ENCODE results near the gene TMEM11. TPM values are rescaled to one million over a fixed set of nuclear protein-coding genes. Genes with fewer than 3 reads are reported as not detected.
A peak's percentile ranks its signal among the peaks of the same experiment; 100 is the strongest.

The TMEM11 gene
- total RNA-seq, 1 donor from 2014 or later, result 31.9 TPM

- DNase-seq (no peak), ATAC-seq (ENCODE audit: poor library complexity) (no peak)
- intact Hi-C loops (cut with DNase I), result no loop called here
Measured at GRCh38 chr17:21171970-21172510, 41.9 kb downstream of the TMEM11 start.

- ATAC-seq (ENCODE audit: poor library complexity) (no peak), DNase-seq (no peak)
- intact Hi-C loops (cut with DNase I), result no loop called here
Measured at GRCh38 chr17:21171309-21171922, 42.5 kb downstream of the TMEM11 start.

GRCh38 chr17:21170809-21171208, 43.2 kb downstream of the TMEM11 start:
- no peak for ATAC-seq (ENCODE audit: poor library complexity)
- intact Hi-C loops (cut with DNase I), result no loop called here
- DNase-seq, result no peak

GRCh38 chr17:21169496-21169895, 44.5 kb downstream of the TMEM11 start:
- intact Hi-C loops (cut with DNase I), result loop anchor here (10.0 kb wide), 1 partner anchor 85 kb away; the partner anchor contains the start of gene NATD1
- no peak for ATAC-seq (ENCODE audit: poor library complexity)
- no peak for DNase-seq

GRCh38 chr17:21168555-21168865, 45.5 kb downstream of the TMEM11 start:
- ATAC-seq (ENCODE audit: poor library complexity), result no peak
- intact Hi-C loops (cut with DNase I), result loop anchor here (10.0 kb wide), 1 partner anchor 86 kb away; the partner anchor contains the start of gene NATD1

GRCh38 chr17:21167303-21167702, 46.7 kb downstream of the TMEM11 start:
- intact Hi-C loops (cut with DNase I), result loop anchor here (10.0 kb wide), 1 partner anchor 87 kb away; the partner anchor contains the start of gene NATD1
- ATAC-seq (ENCODE audit: poor library complexity), result peak; percentile 57
- DNase-seq, result no peak

More at GRCh38 chr17:21168555-21168865, 45.5 kb downstream of the TMEM11 start:
- no peak for DNase-seq

- ATAC-seq (ENCODE audit: poor library complexity), result peak; percentile 55
- intact Hi-C loops (cut with DNase I), result loop anchor here (10.0 kb wide), 1 partner anchor 88 kb away; the partner anchor contains the start of gene NATD1
Measured at GRCh38 chr17:21166595-21167210, 47.3 kb downstream of the TMEM11 start.

GRCh38 chr17:21165922-21166594, 47.9 kb downstream of the TMEM11 start:
- peak; percentile 85 for ATAC-seq (ENCODE audit: poor library complexity)
- DNase-seq, result peak; percentile 83
- intact Hi-C loops (cut with DNase I), result loop anchor here (10.0 kb wide), 1 partner anchor 89 kb away; the partner anchor contains the start of gene NATD1

More at GRCh38 chr17:21166595-21167210, 47.3 kb downstream of the TMEM11 start:
- no peak for DNase-seq

GRCh38 chr17:21164620-21165019, 49.3 kb downstream of the TMEM11 start:
- intact Hi-C loops (cut with DNase I), result loop anchor here (10.0 kb wide), 1 partner anchor 90 kb away; the partner anchor contains the start of gene NATD1
- DNase-seq (no peak), ATAC-seq (ENCODE audit: poor library complexity) (no peak)

- intact Hi-C loops (cut with DNase I), result loop anchor here (10.0 kb wide), 1 partner anchor 91 kb away; the partner anchor contains the start of gene NATD1
- ATAC-seq (ENCODE audit: poor library complexity), result no peak
- DNase-seq, result no peak
Measured at GRCh38 chr17:21164216-21164615, 49.7 kb downstream of the TMEM11 start.

GRCh38 chr17:21163101-21163500, 50.9 kb downstream of the TMEM11 start:
- intact Hi-C loops (cut with DNase I), result loop anchor here (10.0 kb wide), 1 partner anchor 92 kb away; the partner anchor contains the start of gene NATD1
- DNase-seq (no peak), ATAC-seq (ENCODE audit: poor library complexity) (no peak)

GRCh38 chr17:21162394-21162775, 51.6 kb downstream of the TMEM11 start:
- ATAC-seq (ENCODE audit: poor library complexity) (no peak), DNase-seq (no peak)
- intact Hi-C loops (cut with DNase I), result loop anchor here (10.0 kb wide), 1 partner anchor 92 kb away; the partner anchor contains the start of gene NATD1

- no peak for DNase-seq
- ATAC-seq (ENCODE audit: poor library complexity), result peak; percentile 59
- intact Hi-C loops (cut with DNase I), result loop anchor here (10.0 kb wide), 1 partner anchor 93 kb away; the partner anchor contains the start of gene NATD1
Measured at GRCh38 chr17:21161498-21162393, 52.2 kb downstream of the TMEM11 start.

- intact Hi-C loops (cut with DNase I), result loop anchor here (10.0 kb wide), 1 partner anchor 94 kb away; the partner anchor contains the start of gene NATD1
- DNase-seq (no peak), ATAC-seq (ENCODE audit: poor library complexity) (no peak)
Measured at GRCh38 chr17:21160401-21160800, 53.6 kb downstream of the TMEM11 start.

GRCh38 chr17:21157586-21158370, 56.2 kb downstream of the TMEM11 start:
- no peak for ATAC-seq (ENCODE audit: poor library complexity)
- no peak for DNase-seq
- intact Hi-C loops (cut with DNase I), result no loop called here

GRCh38 chr17:21152731-21153130, 61.2 kb downstream of the TMEM11 start:
- ATAC-seq (ENCODE audit: poor library complexity), result no peak
- intact Hi-C loops (cut with DNase I), result no loop called here

GRCh38 chr17:21149621-21150020, 64.3 kb downstream of the TMEM11 start:
- ATAC-seq (ENCODE audit: poor library complexity), result no peak
- intact Hi-C loops (cut with DNase I), result no loop called here
- DNase-seq, result no peak

More at GRCh38 chr17:21152731-21153130, 61.2 kb downstream of the TMEM11 start:
- no peak for DNase-seq
